Fibroblast of mammary gland (primary cell): ENCODE data around the gene NCOA7.
"Not testable (repeated sequence)": the region's sequence is repeated elsewhere in the genome, so short reads cannot be mapped to it uniquely, and the experiment has no call there.

ENCODE experiments used
- DNase-seq: peaks from one replicate; pipeline ENCODE4 v3.0.0-alpha.2; 2010; ENCODE audit warnings: low read depth
- H3K4me3 ChIP-seq: 2 replicates; pipeline ENCODE4 v1.5.1; 2011; ENCODE audit warnings: low read depth, mild to moderate bottlenecking, low read length, moderate library complexity; ENCODE audit not compliant: control insufficient read depth
- TF ChIP-seq, protein P1 (sequence below): conservative IDR thresholded peaks from 2 replicates; pipeline ENCODE4 v1.5.1; 2011; ENCODE audit warnings: low read depth, low read length, inconsistent platforms; ENCODE audit not compliant: control insufficient read depth, insufficient read depth

NCOA7 gene

DNA sequence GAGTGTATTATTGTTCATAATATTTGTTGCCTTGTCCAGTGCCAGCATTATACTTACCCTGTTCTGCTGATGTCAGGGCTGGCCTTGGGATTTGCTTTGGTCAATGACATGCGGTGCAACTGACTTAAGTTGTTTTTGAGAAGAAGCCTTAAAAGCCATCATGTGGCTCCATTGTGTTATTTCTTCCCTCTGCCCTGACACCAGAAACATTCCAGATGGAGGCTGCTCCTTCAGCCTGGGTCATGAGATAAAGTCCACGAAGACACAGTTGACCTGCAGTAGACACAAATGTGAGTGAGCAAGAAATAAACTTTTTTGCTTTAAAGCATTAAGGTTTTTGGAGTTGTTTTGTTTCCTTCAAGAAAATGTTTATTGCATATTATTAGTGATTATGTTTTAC is 158.3 kb downstream of the NCOA7 start:
- H3K4me3 ChIP-seq, result no peak overlapping the region
- TF ChIP-seq, protein P1, sequence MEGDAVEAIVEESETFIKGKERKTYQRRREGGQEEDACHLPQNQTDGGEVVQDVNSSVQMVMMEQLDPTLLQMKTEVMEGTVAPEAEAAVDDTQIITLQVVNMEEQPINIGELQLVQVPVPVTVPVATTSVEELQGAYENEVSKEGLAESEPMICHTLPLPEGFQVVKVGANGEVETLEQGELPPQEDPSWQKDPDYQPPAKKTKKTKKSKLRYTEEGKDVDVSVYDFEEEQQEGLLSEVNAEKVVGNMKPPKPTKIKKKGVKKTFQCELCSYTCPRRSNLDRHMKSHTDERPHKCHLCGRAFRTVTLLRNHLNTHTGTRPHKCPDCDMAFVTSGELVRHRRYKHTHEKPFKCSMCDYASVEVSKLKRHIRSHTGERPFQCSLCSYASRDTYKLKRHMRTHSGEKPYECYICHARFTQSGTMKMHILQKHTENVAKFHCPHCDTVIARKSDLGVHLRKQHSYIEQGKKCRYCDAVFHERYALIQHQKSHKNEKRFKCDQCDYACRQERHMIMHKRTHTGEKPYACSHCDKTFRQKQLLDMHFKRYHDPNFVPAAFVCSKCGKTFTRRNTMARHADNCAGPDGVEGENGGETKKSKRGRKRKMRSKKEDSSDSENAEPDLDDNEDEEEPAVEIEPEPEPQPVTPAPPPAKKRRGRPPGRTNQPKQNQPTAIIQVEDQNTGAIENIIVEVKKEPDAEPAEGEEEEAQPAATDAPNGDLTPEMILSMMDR, result no peak
- DNase-seq, result no peak

DNA sequence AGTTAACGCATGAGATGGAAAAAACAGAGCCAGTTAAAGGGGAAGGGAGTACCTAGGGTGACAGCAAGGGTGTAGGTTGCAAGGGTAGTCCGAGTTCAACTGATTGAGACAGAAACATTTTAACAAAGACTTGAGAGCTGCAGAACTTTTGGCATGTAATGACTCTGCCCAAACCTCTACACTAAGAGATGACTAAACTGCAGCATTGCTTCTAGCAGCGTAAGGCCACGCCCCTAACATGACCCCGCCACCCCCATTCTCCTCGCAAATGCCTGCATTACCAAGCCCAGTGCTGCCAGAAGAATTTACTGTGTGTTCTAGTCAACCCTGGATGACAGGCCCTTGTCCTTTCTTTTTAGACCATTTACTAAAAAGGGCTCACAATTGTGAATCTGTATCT is 159.5 kb downstream of the NCOA7 start:
- DNase-seq, result peak; percentile 70
- TF ChIP-seq, protein P1, result no peak
- no peak overlapping the region for H3K4me3 ChIP-seq

DNA sequence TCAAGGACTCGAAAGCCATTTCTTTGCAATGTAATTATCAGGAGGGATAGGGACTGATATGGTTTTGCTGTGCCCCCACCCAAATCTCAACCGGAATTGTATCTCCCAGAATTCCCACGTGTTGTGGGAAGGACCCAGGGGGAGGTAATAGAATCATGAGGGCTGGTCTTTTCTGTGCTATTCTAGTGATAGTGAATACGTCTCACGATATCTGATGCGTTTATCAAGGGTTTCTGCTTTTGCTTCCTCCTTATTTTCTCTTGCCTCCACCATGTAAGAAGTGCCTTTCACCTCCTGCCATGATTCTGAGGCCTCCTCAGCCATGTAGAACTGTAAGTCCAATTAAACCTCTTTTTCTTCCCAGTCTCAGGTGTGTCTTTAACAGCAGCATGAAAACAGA is 160.0 kb downstream of the NCOA7 start:
- not testable (repeated sequence) for DNase-seq

DNA sequence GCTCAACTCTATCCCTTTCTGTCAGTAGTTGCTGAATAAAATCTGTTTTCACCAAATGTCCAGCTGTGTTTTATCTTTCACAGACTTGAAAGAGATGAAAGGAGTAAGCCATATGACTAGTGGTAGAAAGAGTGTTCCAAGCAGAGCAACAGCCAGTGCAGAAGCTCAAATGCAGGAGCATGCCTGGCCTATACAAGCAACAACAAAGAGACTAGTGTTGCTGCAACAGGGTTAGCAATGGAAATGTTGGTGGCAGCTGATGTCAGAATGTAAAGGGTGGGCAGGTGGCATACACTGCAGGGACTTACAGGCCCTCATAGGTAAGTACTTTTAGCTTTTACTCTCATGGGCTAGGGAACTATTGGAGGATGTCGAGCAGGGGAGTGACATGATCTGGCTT is 160.6 kb downstream of the NCOA7 start:
- DNase-seq, result no peak
- TF ChIP-seq, protein P1, result no peak
- H3K4me3 ChIP-seq, result no peak overlapping the region

More for the DNA sequence above, 160.0 kb downstream of the NCOA7 start:
- not testable (repeated sequence) for H3K4me3 ChIP-seq

DNA sequence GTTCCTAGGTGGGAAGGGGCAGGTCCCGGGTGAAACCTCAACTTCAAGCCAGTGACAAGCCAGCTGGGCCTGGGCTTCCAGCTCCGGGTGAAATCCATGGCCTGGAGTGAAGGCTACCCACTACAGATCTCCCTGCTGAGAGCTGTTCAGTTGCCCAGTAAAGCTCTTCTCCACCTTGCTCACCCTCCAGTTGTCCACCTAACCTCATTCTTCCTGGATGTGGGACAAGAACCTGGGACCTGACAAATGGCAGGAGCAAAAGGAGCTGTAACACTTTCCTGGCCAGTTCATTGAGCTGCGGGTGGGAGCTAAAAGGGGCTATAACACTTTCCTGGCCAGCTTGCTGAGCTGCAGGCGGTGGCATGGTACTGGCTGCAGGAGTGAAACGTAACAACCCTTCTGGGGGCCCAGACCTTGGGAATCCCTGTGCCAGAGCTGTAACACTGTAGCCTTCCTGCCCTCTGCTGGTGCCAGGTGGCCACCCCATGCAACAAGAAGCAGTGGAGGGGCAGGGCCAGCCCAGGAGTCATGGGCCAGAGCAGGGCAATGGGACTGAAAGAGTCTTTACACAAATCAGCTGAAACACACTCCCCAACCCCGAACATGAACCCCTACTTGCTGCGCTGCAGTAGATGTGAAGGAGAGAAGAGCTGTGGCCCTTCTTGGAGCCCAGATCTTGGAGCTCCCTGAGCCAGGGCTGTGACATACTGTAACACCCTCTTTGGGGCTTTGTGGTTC is 162.2 kb downstream of the NCOA7 start:
- DNase-seq, result peak; percentile 42
- H3K4me3 ChIP-seq, result no peak overlapping the region

DNA sequence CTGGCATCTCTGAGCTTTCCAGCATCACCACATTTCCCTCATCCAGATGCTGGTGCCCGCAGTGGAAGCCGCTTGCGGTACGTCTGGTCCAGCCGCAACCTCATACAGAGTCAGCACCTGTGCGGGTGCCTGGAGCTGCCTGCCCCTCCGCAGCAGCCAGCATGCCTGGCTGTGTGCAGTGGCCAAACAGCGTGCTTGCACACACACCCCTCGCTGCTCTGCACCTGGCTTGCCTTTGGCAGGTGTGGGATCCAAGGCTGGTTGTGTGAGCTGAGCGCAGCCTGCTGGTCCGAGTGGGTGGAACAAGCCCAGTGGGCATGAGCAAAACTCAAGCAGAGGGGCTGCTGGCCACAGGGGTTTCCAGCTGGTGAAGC is 162.7 kb downstream of the NCOA7 start:
- DNase-seq, result no peak
- no peak overlapping the region for H3K4me3 ChIP-seq
- TF ChIP-seq, protein P1, result peak; percentile 8

More for the DNA sequence above, 162.2 kb downstream of the NCOA7 start:
- TF ChIP-seq, protein P1, result peak; percentile 39

DNA sequence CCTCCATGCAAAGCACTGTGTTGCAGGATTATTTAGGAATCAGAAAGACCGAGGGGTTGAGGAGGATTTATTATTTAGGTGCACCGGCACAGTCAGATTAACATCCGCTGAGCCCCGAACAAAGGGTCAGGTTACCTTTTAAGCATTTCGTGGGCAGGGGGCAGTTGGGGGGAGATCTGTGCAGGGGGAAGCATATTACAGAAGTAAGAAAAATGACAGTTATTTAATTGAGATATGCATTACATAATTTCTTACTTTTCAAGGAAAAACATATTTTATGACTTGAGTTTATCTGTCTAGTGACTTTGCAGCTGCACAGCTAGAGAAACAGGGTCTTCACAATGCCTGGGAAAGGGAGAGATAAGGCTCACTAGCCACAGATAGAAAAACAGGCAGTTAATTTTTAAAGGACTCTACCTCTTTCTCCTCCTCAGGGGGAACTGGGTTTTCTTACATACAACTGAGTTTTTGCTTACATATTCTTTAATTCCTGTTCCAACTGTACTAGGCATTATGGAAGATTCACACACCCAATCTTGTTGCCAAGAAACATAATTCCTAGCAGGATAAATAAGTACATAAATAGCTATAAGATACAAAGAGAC is 164.1 kb downstream of the NCOA7 start:
- DNase-seq, result no peak
- H3K4me3 ChIP-seq, result no peak overlapping the region

More for the DNA sequence above, 164.1 kb downstream of the NCOA7 start:
- TF ChIP-seq, protein P1, result no peak
